Activated naive CD4-positive, alpha-beta T cell treated with anti-CD3 and anti-CD28 coated beads, Interleukin-2, amount 10 ng/mL, durations not matched to agents 7 days and 5 days (primary cell): ENCODE data around the gene POM121L12.

Experiments
- CTCF ChIA-PET: fragments of 350-600 bp; sonication (Branson Sonifier 250); formaldehyde crosslinking; loops from one replicate; lab custom pipeline; 2021; ENCODE audit warnings: antibody characterized with exemption; lab: Charles Lee
- DNase-seq: peaks from one replicate; pipeline ENCODE4 v3.0.0-alpha.2; 2020
- H3K27ac Mint-ChIP-seq: one replicate; pipeline ENCODE4 v1.8.0; 2021; ENCODE audit warnings: mild to moderate bottlenecking, moderate library complexity, mixed read lengths
- H3K27me3 Mint-ChIP-seq: one replicate; pipeline ENCODE4 v1.8.0; 2021; ENCODE audit warnings: mild to moderate bottlenecking, mixed read lengths
- H3K36me3 Mint-ChIP-seq: one replicate; pipeline ENCODE4 v1.8.0; 2021; ENCODE audit warnings: mixed read lengths
- H3K4me1 Mint-ChIP-seq: one replicate; pipeline ENCODE4 v1.8.0; 2021; ENCODE audit warnings: mixed read lengths
- H3K4me3 Mint-ChIP-seq: one replicate; pipeline ENCODE4 v1.8.0; 2021; ENCODE audit warnings: mild to moderate bottlenecking, moderate library complexity, mixed read lengths
- H3K9me3 Mint-ChIP-seq: one replicate; pipeline ENCODE4 v1.8.0; 2021; ENCODE audit warnings: mixed read lengths

The POM121L12 gene

DNA sequence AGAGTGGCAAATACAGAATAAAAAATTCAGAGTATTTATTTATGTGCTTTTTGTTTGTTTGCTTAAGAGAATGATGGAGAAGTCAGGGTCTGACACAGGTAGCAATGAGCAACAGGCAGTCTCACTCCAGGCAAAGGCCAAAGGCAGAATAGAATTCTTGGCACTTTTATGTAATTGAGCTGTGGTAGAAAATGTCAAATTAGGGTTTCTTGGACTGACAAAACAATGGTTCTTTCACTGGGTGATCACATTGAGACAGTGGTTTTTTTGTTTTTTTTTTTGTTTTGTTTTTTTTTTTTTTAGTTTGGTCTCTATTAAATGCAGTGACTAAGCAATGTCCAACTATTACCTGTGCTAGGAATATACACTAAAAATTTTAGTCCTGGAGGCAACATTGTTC lies 27.4 kb downstream of the POM121L12 start:
- DNase-seq: no peak
- CTCF ChIA-PET: no interaction called here
- Mint-ChIP-seq H3K36me3 (no peaks in the 10 kb centered on the region), H3K4me1 (no peaks in the 10 kb centered on the region), H3K27me3 (no peaks in the 10 kb centered on the region), H3K27ac (no peak overlapping the region), H3K9me3 (peaks cover 21% of the 10 kb centered on the region), H3K4me3 (no peak overlapping the region)

DNA sequence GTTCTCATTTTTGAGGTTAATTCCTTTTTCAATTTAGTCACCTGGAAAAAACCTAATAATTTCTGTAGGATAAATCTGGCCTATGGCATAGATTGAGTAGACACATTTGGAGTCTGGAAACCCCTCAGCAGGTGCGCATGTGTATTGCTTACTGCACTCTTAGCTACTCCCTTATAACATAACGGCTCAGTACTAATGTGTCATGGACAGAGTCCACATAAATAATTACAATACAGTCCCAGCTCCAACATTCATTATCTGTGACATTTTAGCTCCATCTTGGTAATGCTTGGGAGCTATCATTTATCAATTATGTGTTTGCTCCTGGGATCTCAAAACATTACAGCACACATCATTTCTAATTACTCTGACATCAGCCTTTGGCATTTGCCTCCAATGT lies 33.2 kb downstream of the POM121L12 start:
- Mint-ChIP-seq H3K36me3 (no peaks in the 10 kb centered on the region), H3K4me3 (no peak overlapping the region), H3K4me1 (no peaks in the 10 kb centered on the region), H3K27me3 (no peaks in the 10 kb centered on the region), H3K9me3 (peaks cover 4% of the 10 kb centered on the region), H3K27ac (no peak overlapping the region)
- CTCF ChIA-PET: interaction anchor here (0.6 kb wide), 1 partner anchor 797 kb away, joined by 3 read pairs; no protein-coding TSS in a partner anchor
- no peak for DNase-seq

DNA sequence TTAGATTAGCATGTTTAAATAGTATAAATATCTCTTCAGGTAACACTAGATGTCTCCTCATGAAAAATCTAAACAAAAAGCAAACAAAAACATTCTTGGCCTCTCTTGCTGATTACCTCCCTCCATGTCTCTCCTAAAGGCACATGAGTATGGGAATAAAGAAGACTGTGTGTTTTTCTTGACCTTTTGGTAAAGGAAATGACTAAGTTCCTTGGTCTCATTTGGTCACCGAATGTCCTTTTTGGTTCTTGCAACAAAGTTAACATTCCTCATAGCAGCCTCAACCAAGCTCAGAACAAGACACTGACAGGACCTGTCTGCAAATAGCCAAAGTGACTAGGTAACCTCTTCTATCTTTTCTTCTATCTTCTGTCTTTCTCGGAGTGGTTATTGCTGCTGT lies 35.5 kb downstream of the POM121L12 start:
- H3K36me3 Mint-ChIP-seq: no peaks in the 10 kb centered on the region
- peaks cover 8% of the 10 kb centered on the region for H3K9me3 Mint-ChIP-seq
- no peak overlapping the region for H3K4me3 Mint-ChIP-seq
- no peak overlapping the region for H3K27ac Mint-ChIP-seq
- H3K27me3 Mint-ChIP-seq: no peaks in the 10 kb centered on the region
- DNase-seq: no peak
- H3K4me1 Mint-ChIP-seq: no peaks in the 10 kb centered on the region
- CTCF ChIA-PET: no interaction called here
